Neural progenitor cell (in vitro differentiated cells): ENCODE data around the gene ABHD15. TPM values are rescaled to one million over a fixed set of nuclear protein-coding genes. Genes with fewer than 3 reads are reported as not detected.

Experiments
- DNase-seq: peaks from one replicate; pipeline ENCODE4 v3.0.0-alpha.2; 2016; ENCODE audit warnings: low spot score
- H2AFZ ChIP-seq: fragments of 200-600 bp; sonication (generic); replicated peaks from 2 replicates; pipeline ENCODE4 v1.6.1; 2016; ENCODE audit warnings: antibody characterized with exemption
- H3F3A ChIP-seq: fragments of 200-600 bp; sonication (generic); 2 replicates; pipeline ENCODE4 v1.6.1; 2016; ENCODE audit warnings: antibody characterized with exemption, low read depth
- H3K27ac ChIP-seq: fragments of 200-600 bp; sonication (generic); 2 replicates; pipeline ENCODE4 v1.5.1; 2016; ENCODE audit warnings: mild to moderate bottlenecking
- H3K27me3 ChIP-seq: fragments of 200-600 bp; sonication (generic); 2 replicates; pipeline ENCODE4 v1.6.1; 2016; ENCODE audit warnings: mild to moderate bottlenecking, moderate library complexity
- H3K36me3 ChIP-seq: fragments of 200-600 bp; sonication (generic); 2 replicates; pipeline ENCODE4 v1.5.1; 2016
- H3K4me1 ChIP-seq: fragments of 200-600 bp; sonication (generic); 2 replicates; pipeline ENCODE4 v1.6.1; 2016; ENCODE audit warnings: mixed run types
- H3K4me2 ChIP-seq: fragments of 200-600 bp; sonication (generic); 2 replicates; pipeline ENCODE4 v1.6.1; 2016
- H3K4me3 ChIP-seq: fragments of 200-600 bp; sonication (generic); 2 replicates; pipeline ENCODE4 v1.5.1; 2016
- H3K79me2 ChIP-seq: fragments of 200-600 bp; sonication (generic); 2 replicates; pipeline ENCODE4 v1.6.1; 2016; ENCODE audit warnings: low read depth
- H3K9ac ChIP-seq: fragments of 200-600 bp; sonication (generic); 2 replicates; pipeline ENCODE4 v1.6.1; 2016
- H3K9me3 ChIP-seq: fragments of 200-600 bp; sonication (generic); 2 replicates; pipeline ENCODE4 v1.5.1; 2016; ENCODE audit warnings: low read depth
- H4K20me1 ChIP-seq: fragments of 200-600 bp; sonication (generic); 2 replicates; pipeline ENCODE4 v1.6.1; 2016; ENCODE audit warnings: low read depth
- H3K27ac Mint-ChIP-seq: 3 replicates; pipeline ENCODE4 v1.8.0; 2021; ENCODE audit warnings: mixed read lengths
- H3K27me3 Mint-ChIP-seq: 2 replicates; pipeline ENCODE4 v1.8.0; 2022; ENCODE audit warnings: low read depth, mild to moderate bottlenecking, inconsistent platforms, moderate library complexity, mixed read lengths; ENCODE audit not compliant: insufficient read depth
- H3K36me3 Mint-ChIP-seq: 3 replicates; pipeline ENCODE4 v1.8.0; 2021; ENCODE audit warnings: mixed read lengths
- H3K4me1 Mint-ChIP-seq: 3 replicates; pipeline ENCODE4 v1.8.0; 2021; ENCODE audit warnings: mixed read lengths
- H3K4me3 Mint-ChIP-seq: 3 replicates; pipeline ENCODE4 v1.8.0; 2021; ENCODE audit warnings: mild to moderate bottlenecking, moderate library complexity, mixed read lengths
- H3K9me3 Mint-ChIP-seq: 3 replicates; pipeline ENCODE4 v1.8.0; 2020; ENCODE audit warnings: mixed read lengths
- EZH2 ChIP-seq: fragments of 200-600 bp; sonication (generic); IDR thresholded peaks from 2 replicates; pipeline ENCODE4 v1.6.1; 2017; ENCODE audit warnings: antibody characterized with exemption, mild to moderate bottlenecking, moderate library complexity
- EZH2phosphoT487 ChIP-seq: fragments of 200-600 bp; sonication (generic); IDR thresholded peaks from 2 replicates; pipeline ENCODE4 v1.6.1; 2017; ENCODE audit warnings: antibody characterized with exemption
- total RNA-seq: library from RNA; depleted of rRNA; stranded (reverse); fragments of >200 nt; gene quantifications from 2 replicates; pipeline ENCODE4 v1.2.3, GENCODE V29; 2015; ENCODE audit warnings: low replicate concordance
- TF ChIP-seq, protein P1 (sequence below): fragments of 200-600 bp; sonication (generic); IDR thresholded peaks from 2 replicates; pipeline ENCODE4 v1.5.1; 2017; ENCODE audit warnings: antibody characterized with exemption, mild to moderate bottlenecking

ABHD15 gene
- total RNA-seq, 1 donor from 2014 or later = 2.5 TPM

DNA sequence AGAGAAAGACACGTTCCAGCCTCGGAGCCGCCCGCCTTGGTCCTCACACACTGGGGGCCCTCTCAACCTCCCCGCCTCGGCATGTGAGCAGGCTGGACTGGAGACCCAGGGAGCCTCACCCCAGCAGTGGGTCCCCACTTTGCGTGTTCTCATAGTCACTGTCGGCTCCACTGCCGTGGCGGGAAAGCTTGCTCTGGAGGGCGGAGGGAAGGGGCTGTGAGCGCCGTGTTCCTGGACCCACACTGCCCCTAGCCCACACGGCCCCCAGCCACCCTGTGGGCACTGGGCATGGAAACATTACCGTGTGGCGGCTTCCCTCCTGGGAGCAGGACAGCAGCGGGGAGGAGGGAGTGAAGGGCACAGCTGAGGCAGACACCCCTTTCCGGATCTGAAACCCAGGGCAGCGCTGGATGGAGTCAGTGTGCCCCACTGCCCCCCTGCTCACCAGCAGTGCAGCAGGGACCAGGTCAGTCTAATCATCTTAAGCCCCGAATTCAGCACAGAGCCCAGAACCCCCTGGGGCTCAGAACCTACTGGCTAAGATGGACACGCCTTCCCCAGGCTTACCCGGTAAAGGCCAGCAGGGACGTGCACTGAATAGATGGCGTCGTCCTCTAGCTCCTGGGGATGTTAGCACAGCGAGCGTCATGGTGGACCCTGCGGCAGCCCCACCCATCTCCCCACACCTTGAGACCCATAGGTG is 8.8 kb upstream of the ABHD15 start:
- no peak for DNase-seq
- no peaks in the 10 kb centered on the region for H3K27me3 ChIP-seq
- peaks cover 17% of the 10 kb centered on the region for H3K4me1 Mint-ChIP-seq
- H3K4me3 Mint-ChIP-seq = no peak overlapping the region
- H3K4me2 ChIP-seq = no peak overlapping the region
- no peaks in the 10 kb centered on the region for H3K36me3 ChIP-seq
- no peak overlapping the region for H3K9ac ChIP-seq
- peaks cover 9% of the 10 kb centered on the region for H3K4me1 ChIP-seq
- no peak overlapping the region for H3K27ac Mint-ChIP-seq
- no peak overlapping the region for H3K4me3 ChIP-seq
- H3K27ac ChIP-seq = no peak overlapping the region
- H3K27me3 Mint-ChIP-seq = peaks cover 5% of the 10 kb centered on the region
- no peaks in the 10 kb centered on the region for H3K9me3 Mint-ChIP-seq
- no peak overlapping the region for H2AFZ ChIP-seq
- H3K9me3 ChIP-seq = no peaks in the 10 kb centered on the region
- no peak for TF ChIP-seq EZH2
- TF ChIP-seq, protein P1, sequence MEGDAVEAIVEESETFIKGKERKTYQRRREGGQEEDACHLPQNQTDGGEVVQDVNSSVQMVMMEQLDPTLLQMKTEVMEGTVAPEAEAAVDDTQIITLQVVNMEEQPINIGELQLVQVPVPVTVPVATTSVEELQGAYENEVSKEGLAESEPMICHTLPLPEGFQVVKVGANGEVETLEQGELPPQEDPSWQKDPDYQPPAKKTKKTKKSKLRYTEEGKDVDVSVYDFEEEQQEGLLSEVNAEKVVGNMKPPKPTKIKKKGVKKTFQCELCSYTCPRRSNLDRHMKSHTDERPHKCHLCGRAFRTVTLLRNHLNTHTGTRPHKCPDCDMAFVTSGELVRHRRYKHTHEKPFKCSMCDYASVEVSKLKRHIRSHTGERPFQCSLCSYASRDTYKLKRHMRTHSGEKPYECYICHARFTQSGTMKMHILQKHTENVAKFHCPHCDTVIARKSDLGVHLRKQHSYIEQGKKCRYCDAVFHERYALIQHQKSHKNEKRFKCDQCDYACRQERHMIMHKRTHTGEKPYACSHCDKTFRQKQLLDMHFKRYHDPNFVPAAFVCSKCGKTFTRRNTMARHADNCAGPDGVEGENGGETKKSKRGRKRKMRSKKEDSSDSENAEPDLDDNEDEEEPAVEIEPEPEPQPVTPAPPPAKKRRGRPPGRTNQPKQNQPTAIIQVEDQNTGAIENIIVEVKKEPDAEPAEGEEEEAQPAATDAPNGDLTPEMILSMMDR = no peak
- peaks cover 7% of the 10 kb centered on the region for H3K36me3 Mint-ChIP-seq
- H3F3A ChIP-seq = peaks cover 6% of the 10 kb centered on the region
- no peaks in the 10 kb centered on the region for H3K79me2 ChIP-seq
- H4K20me1 ChIP-seq = peaks cover 60% of the 10 kb centered on the region

DNA sequence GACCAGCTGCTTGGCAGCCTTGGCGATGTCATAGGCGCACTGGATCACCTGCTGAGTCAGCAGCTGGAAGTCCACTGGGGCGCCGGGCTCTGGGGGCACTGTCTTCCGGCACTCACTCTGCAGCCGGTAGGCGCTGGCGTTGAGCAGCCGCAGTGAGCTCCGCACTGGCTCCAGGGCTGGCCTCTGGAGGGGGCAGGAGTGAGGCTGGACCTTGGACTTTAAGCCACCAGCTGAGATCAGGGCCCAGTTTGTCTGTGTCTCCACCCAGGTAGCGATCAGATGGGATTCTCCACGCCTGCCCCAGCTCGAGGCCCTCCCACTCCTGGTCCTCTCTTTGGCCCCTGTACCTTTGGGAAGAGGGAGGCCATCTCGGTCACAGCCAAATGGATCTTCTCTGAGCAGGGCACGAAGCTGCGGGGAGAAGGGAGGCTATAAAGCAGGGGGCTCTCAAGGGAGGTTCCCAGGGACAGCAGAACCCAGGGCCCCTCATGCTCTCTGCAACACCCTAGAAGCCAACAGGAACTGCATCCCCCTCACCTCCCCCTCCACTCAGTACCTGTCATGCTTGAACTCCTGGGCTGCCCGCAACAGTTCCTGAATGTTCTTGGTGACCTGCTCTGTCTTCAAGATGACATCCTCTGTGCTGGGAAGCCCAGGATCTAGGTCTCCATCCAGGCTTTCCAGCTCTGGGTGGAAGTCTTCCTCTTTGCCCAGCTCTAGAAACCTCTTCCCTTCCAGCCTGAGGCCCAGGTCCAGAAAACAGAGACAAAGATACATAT is 8.1 kb upstream of the ABHD15 start:
- no peak overlapping the region for H3K4me3 Mint-ChIP-seq
- Histone ChIP-seq H4K20me1 (peaks cover 60% of the 10 kb centered on the region), H3K9ac (no peak overlapping the region), H3K79me2 (peaks cover under 1% of the 10 kb centered on the region), H3K4me1 (peaks cover 9% of the 10 kb centered on the region), H3K27me3 (no peaks in the 10 kb centered on the region), H3K4me3 (no peak overlapping the region), H2AFZ (no peak overlapping the region), H3K27ac (no peak overlapping the region), H3F3A (no peaks in the 10 kb centered on the region), H3K9me3 (no peaks in the 10 kb centered on the region), H3K4me2 (no peak overlapping the region), H3K36me3 (no peaks in the 10 kb centered on the region)
- H3K27me3 Mint-ChIP-seq = peaks cover 5% of the 10 kb centered on the region
- H3K36me3 Mint-ChIP-seq = peaks cover 6% of the 10 kb centered on the region
- no peak overlapping the region for H3K27ac Mint-ChIP-seq
- peaks cover 16% of the 10 kb centered on the region for H3K4me1 Mint-ChIP-seq
- no peak for DNase-seq
- H3K9me3 Mint-ChIP-seq = no peaks in the 10 kb centered on the region
- TF ChIP-seq EZH2phosphoT487 (no peak), EZH2 (no peak)
- TF ChIP-seq, protein P1 = no peak

DNA sequence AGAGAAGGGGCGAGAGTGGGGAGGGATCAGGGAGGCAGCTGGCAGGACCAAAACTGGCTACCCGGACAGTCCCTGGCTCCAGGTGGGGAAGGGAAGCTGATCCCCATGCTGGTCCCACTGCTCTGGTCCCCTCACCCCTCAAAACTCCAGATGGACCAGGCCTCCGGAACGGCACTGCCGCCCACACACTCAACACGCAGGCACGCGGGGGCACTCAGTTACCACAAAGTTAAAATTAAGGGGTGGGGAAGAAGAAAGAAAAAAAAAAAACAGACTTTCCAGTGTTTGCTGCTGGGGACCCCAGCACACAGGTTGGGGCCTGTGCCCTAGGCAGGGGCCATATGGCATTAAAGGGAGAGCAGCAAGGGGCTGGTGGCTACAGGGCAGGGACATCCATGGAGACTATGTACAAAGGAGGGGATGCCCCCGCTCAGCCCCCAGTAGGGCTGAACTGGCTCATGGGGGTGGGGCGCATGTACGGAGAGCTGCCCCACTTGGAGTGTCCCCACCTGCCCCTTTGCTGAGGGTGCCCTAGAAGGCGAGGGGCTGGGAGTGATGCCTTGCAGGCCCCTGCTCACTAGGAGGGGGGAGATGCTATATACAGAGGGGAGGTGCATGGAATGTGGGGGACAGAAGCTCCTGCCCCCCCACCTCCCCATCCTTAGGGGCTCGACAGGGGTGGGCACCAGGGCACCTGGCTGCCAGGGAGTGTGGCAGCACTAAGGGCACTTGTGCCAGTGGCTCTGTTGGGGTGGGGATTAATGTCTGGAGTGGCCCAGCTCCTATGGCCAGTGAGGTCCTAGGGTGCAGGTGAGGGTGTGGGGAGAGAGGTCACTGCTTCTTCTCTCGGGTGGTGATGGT is 7.3 kb upstream of the ABHD15 start:
- Mint-ChIP-seq H3K9me3 (no peaks in the 10 kb centered on the region), H3K27me3 (peaks cover 6% of the 10 kb centered on the region), H3K4me1 (peaks cover 21% of the 10 kb centered on the region), H3K27ac (no peak overlapping the region), H3K36me3 (peaks cover 6% of the 10 kb centered on the region), H3K4me3 (no peak overlapping the region)
- no peaks in the 10 kb centered on the region for H3K27me3 ChIP-seq
- no peak overlapping the region for H3K9ac ChIP-seq
- no peaks in the 10 kb centered on the region for H3K36me3 ChIP-seq
- H3K79me2 ChIP-seq = peaks cover 7% of the 10 kb centered on the region
- H3K4me1 ChIP-seq = peaks cover 14% of the 10 kb centered on the region
- TF ChIP-seq EZH2 (no peak), EZH2phosphoT487 (no peak)
- TF ChIP-seq, protein P1 = no peak
- H3F3A ChIP-seq = peaks cover 3% of the 10 kb centered on the region
- no peak overlapping the region for H3K4me3 ChIP-seq
- H3K27ac ChIP-seq = no peak overlapping the region
- H4K20me1 ChIP-seq = peaks cover 58% of the 10 kb centered on the region
- H3K4me2 ChIP-seq = no peak overlapping the region
- H2AFZ ChIP-seq = no peak overlapping the region
- no peaks in the 10 kb centered on the region for H3K9me3 ChIP-seq
- no peak for DNase-seq
